Gastroesophageal sphincter (tissue), 3 donors: Measurements from ENCODE around the gene PRKCD.

Source experiments
- POLR2AphosphoS5 ChIP-seq: sonication (generic); formaldehyde crosslinking; IDR thresholded peaks from one replicate; pipeline ENCODE4 v1.6.1; 2017; ENCODE audit warnings: antibody characterized with exemption
- TF ChIP-seq, protein P1 (sequence below), 4 experiments: fragments of 200-600 bp in 2 of 4; fragments of 450-650 bp in 2 of 4; sonication (generic) in 1 of 4; IDR thresholded peaks; one replicate each; pipeline ENCODE4 v1.5.1; 2017 to 2019; ENCODE audit warnings: antibody characterized with exemption in 4 of 4, mild to moderate bottlenecking in 2 of 4, moderate library complexity in 2 of 4

DNA sequence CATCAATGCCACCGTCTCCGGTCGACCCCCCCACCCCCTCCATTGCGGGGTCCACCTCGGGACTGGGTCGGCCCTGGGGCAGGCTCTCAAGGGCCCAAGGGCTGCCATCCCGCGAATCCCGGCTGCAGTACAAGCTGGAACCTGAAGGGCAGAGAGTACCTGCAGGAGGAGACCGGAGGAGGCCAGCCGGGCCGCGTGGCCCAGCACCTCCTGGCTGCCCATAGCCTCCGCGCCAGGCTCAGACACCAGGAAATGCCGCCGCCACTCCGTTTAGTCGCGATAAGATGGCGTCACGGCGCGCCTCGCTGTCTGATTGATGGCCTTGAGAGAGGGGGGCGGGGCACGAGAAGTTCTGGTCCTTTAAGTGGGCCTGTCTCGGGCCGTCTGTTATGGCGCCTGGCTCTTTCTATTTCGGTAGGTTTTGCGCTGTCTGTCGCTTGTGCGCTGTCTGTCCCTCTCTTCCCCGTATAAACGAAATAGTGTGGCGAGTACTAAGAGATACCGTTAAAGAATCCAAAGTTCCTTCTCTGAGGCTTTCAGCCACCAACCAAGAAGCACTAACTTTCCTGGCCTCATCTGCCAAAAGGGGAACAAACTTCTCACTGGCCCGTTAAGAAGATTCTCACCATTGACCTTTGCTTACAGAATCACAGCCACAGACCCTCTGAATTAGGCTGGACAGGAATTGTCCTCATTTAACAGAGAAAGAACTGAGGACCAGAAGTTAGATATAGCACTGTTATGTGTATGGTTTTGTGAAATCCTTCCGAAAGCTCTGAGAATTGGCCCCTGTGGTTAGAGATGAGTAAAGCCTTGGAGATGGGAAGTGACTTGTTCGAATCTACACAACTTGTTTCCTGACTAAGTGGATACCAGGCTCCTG lies 30.6 kb upstream of the PRKCD start, which contains the start of gene RFT1:
- TF ChIP-seq, protein P1, sequence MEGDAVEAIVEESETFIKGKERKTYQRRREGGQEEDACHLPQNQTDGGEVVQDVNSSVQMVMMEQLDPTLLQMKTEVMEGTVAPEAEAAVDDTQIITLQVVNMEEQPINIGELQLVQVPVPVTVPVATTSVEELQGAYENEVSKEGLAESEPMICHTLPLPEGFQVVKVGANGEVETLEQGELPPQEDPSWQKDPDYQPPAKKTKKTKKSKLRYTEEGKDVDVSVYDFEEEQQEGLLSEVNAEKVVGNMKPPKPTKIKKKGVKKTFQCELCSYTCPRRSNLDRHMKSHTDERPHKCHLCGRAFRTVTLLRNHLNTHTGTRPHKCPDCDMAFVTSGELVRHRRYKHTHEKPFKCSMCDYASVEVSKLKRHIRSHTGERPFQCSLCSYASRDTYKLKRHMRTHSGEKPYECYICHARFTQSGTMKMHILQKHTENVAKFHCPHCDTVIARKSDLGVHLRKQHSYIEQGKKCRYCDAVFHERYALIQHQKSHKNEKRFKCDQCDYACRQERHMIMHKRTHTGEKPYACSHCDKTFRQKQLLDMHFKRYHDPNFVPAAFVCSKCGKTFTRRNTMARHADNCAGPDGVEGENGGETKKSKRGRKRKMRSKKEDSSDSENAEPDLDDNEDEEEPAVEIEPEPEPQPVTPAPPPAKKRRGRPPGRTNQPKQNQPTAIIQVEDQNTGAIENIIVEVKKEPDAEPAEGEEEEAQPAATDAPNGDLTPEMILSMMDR (IDR thresholded peaks at IDR 0.05) = peak in 3 of 4 experiments; percentile 8 to 37 (median 31)
- peak; percentile 78 for TF ChIP-seq POLR2AphosphoS5
